ENCODE data around the gene ATG4C.

DNA sequence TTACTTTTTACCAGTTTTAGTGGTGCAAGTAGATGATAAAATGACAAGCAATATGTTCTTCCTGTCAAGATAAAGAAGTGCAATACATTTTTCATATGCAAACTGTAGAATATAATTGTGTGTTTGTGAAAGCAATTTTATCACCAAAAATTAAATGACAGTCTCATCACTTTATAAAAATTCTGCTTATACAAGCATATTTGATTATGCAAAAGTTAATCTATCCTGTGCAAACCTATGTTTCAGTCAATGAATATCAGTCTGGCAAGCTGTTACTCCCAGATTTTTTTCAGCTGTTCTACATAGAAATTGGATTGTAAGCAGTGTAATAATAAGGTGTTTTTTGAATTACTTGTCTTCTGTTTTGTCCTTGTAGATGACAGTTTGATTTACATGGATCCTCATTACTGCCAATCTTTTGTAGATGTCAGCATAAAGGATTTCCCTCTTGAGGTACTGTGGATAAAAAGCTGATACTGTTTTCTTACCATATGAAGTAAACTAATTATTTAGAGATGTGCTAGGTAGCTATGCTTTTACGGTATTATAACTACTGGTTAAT lies 50.5 kb downstream of the ATG4C start:
- TF ChIP-seq, protein P1, sequence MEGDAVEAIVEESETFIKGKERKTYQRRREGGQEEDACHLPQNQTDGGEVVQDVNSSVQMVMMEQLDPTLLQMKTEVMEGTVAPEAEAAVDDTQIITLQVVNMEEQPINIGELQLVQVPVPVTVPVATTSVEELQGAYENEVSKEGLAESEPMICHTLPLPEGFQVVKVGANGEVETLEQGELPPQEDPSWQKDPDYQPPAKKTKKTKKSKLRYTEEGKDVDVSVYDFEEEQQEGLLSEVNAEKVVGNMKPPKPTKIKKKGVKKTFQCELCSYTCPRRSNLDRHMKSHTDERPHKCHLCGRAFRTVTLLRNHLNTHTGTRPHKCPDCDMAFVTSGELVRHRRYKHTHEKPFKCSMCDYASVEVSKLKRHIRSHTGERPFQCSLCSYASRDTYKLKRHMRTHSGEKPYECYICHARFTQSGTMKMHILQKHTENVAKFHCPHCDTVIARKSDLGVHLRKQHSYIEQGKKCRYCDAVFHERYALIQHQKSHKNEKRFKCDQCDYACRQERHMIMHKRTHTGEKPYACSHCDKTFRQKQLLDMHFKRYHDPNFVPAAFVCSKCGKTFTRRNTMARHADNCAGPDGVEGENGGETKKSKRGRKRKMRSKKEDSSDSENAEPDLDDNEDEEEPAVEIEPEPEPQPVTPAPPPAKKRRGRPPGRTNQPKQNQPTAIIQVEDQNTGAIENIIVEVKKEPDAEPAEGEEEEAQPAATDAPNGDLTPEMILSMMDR (IDR thresholded peaks at IDR 0.05), result no peak
- no peak for TF ChIP-seq POLR2A (IDR thresholded peaks at IDR 0.05)

Measured in esophagus squamous epithelium (tissue), 4 donors.